Measurements from ENCODE around the gene NEK7. TPM values are rescaled to one million over a fixed set of nuclear protein-coding genes. Genes with fewer than 3 reads are reported as not detected.

Gene NEK7
- total and polyA plus RNA-seq, 2 experiments from 2014 or later, result 700 to 1,186 TPM

DNA sequence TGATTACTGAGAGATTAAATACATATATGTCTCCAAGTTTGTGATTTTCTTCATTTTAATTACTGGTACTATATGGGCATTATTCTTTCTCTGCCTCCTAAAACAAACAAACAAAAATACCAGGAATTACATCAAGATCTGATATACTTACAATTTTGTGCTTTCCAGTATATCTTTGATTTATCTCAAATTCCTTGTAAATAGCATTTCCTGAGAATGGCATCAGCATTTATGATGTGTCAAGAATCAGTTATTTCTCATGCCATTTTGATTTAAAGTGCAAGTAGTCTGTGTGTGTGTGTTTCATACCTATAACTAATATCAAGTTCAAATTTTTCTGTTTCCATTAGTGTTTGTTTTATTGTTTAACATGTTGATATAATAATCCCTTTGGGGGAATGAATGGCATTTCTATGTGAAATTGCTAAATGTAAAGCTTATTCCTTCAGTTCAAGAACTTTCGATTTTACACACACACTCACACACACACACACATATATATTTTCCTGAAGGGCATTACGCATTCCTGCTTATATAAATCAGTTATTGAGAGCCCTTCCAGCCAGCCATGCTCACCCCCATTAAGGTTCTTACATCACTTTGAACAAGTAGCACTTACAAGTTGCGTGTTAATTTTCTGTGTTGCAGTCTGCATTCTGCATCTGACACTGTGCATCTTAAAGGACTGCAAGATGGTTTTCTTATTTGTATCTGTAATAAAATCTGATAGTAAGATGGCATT is 102.7 kb downstream of the NEK7 start:
- Histone ChIP-seq H3K4me1 (ENCODE audit: insufficient read depth) (peaks cover 96% of the 10 kb centered on the region), H3K9me2 (ENCODE audit: insufficient read depth) (no peaks in the 10 kb centered on the region), H3K4me2 (ENCODE audit: unreplicated experiment) (peak overlapping the region; percentile 94), H2AFZ (no peak overlapping the region), H3K9me3 (ENCODE audit: low read depth) (no peaks in the 10 kb centered on the region), H3K36me3 (ENCODE audit: low read depth) (peaks cover 55% of the 10 kb centered on the region), H4K20me1 (ENCODE audit: insufficient read depth) (no peaks in the 10 kb centered on the region), H3K79me2 (ENCODE audit: insufficient read depth) (peaks cover 100% of the 10 kb centered on the region), H3F3A (ENCODE audit: insufficient read depth) (peaks cover 94% of the 10 kb centered on the region), H3K27ac (peak overlapping the region; percentile 85), H3K9ac (peak overlapping the region; percentile 67), H3K4me3 (peak overlapping the region; percentile 60), H3K27me3 (replicated peaks; ENCODE audit: insufficient read depth) (no peaks in the 10 kb centered on the region)
- TF ChIP-seq EZH2phosphoT487 (IDR thresholded peaks at IDR 0.05; ENCODE audit: insufficient read depth, low read depth) (no peak), EZH2 (IDR thresholded peaks at IDR 0.05; ENCODE audit: insufficient read depth, poor library complexity, severe bottlenecking) (no peak)
- whole genome bisulfite sequencing, 2 experiments (ENCODE audit: low coverage in 1 of 2, low lambda C conversion rate in 2 of 2, missing lambda C conversion rate in 2 of 2), result 81 to 85% methylated on average over 3 of the region's 3 CpGs
- in situ Hi-C loops (cut with MboI), result no loop called here
- peak; percentile 26 for DNase-seq

DNA sequence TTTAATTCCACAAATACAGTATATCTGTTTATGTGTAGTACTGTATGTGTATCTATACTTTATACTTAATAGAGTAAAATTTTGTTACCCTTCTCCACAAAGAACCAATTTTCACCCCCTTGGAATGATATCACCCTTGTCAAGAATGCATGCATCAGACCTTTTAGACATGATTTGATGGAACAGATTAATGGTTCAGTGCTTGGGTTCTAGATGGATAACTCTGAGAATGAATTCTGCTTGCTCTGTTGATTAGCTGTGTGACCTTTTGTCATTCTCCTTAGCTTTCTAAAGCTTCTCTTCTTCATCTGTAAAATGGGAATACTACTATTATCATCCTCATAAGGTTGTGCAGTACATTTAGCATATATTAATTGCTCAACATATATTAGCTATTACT is 105.1 kb downstream of the NEK7 start:
- in situ Hi-C loops (cut with MboI), result no loop called here
- TF ChIP-seq EZH2phosphoT487 (IDR thresholded peaks at IDR 0.05; ENCODE audit: insufficient read depth, low read depth), result no peak
- TF ChIP-seq EZH2 (IDR thresholded peaks at IDR 0.05; ENCODE audit: insufficient read depth, poor library complexity, severe bottlenecking), result no peak
- Histone ChIP-seq H3K36me3 (ENCODE audit: low read depth) (peaks cover 53% of the 10 kb centered on the region), H3K4me2 (ENCODE audit: unreplicated experiment) (no peak overlapping the region), H3K9me3 (ENCODE audit: low read depth) (no peaks in the 10 kb centered on the region), H3K9ac (no peak overlapping the region), H3K79me2 (ENCODE audit: insufficient read depth) (peaks cover 100% of the 10 kb centered on the region), H3K4me1 (ENCODE audit: insufficient read depth) (peaks cover 84% of the 10 kb centered on the region), H3F3A (ENCODE audit: insufficient read depth) (peaks cover 89% of the 10 kb centered on the region), H2AFZ (no peak overlapping the region), H3K27ac (peak overlapping the region; percentile 85; the same call in 1 of the 2 replicates), H3K9me2 (ENCODE audit: insufficient read depth) (no peaks in the 10 kb centered on the region), H3K27me3 (replicated peaks; ENCODE audit: insufficient read depth) (no peaks in the 10 kb centered on the region), H4K20me1 (ENCODE audit: insufficient read depth) (no peaks in the 10 kb centered on the region), H3K4me3 (no peak overlapping the region)
- no peak for DNase-seq

DNA sequence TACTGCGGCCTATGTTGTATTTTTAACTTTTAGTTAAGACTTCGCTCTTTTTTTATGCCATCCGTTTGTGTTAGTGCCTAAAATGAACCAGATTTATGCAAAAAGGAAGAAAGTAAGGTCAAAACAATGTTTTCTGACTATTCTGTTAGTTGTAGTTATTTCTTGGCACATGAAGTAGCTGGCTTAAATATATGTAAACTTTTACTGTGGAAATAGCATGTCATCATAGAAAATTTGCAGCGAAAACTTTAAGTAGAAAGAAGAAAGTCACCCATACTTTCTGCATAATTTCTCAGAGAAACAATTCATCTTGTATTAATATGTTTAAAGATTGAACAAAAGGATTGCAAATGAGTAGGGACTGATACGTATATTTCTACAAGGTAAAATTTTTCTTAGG is 106.4 kb downstream of the NEK7 start:
- H4K20me1 ChIP-seq (ENCODE audit: insufficient read depth), result no peaks in the 10 kb centered on the region
- H3K27ac ChIP-seq, result peak overlapping the region; percentile 85
- no peak overlapping the region for H3K9ac ChIP-seq
- no peak overlapping the region for H2AFZ ChIP-seq
- no peaks in the 10 kb centered on the region for H3K27me3 ChIP-seq (replicated peaks; ENCODE audit: insufficient read depth)
- WGBS, 2 experiments (ENCODE audit: low coverage in 1 of 2, low lambda C conversion rate in 2 of 2, missing lambda C conversion rate in 2 of 2), result 93% methylated on average over 5 of the region's 5 CpGs
- H3K4me1 ChIP-seq (ENCODE audit: insufficient read depth), result peaks cover 84% of the 10 kb centered on the region
- no peaks in the 10 kb centered on the region for H3K9me3 ChIP-seq (ENCODE audit: low read depth)
- H3K9me2 ChIP-seq (ENCODE audit: insufficient read depth), result no peaks in the 10 kb centered on the region
- peaks cover 53% of the 10 kb centered on the region for H3K36me3 ChIP-seq (ENCODE audit: low read depth)
- H3F3A ChIP-seq (ENCODE audit: insufficient read depth), result peaks cover 89% of the 10 kb centered on the region
- peaks cover 100% of the 10 kb centered on the region for H3K79me2 ChIP-seq (ENCODE audit: insufficient read depth)
- peak overlapping the region; percentile 1 for H3K4me2 ChIP-seq (ENCODE audit: unreplicated experiment)
- DNase-seq, result no peak
- H3K4me3 ChIP-seq, result no peak overlapping the region
- TF ChIP-seq EZH2phosphoT487 (IDR thresholded peaks at IDR 0.05; ENCODE audit: insufficient read depth, low read depth), result no peak
- TF ChIP-seq EZH2 (IDR thresholded peaks at IDR 0.05; ENCODE audit: insufficient read depth, poor library complexity, severe bottlenecking), result no peak
- in situ Hi-C loops (cut with MboI), result no loop called here

DNA sequence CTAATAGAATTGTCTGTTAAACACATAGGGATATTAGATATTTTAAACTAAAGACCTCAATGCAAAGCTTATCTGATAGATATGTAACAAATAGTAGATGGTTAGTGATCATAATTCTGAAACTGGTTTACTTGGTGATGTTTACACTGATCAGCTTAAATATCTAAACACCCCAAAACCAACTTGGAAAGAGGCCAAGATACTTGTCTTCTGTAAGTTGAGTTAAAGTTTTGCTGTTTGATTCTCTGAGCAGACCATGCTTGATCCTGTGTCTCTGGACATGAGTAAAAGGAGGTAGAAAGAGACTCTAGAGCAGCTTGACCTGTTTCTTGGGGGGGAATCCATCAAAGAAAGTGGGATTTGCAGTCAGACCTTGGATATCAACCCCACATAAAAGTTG is 107.5 kb downstream of the NEK7 start:
- Histone ChIP-seq H3K27me3 (replicated peaks; ENCODE audit: insufficient read depth) (no peaks in the 10 kb centered on the region), H4K20me1 (ENCODE audit: insufficient read depth) (no peaks in the 10 kb centered on the region), H3K9me2 (ENCODE audit: insufficient read depth) (no peaks in the 10 kb centered on the region), H3K36me3 (ENCODE audit: low read depth) (peaks cover 58% of the 10 kb centered on the region), H2AFZ (no peak overlapping the region), H3K79me2 (ENCODE audit: insufficient read depth) (peaks cover 100% of the 10 kb centered on the region), H3K4me1 (ENCODE audit: insufficient read depth) (peaks cover 85% of the 10 kb centered on the region), H3K4me2 (ENCODE audit: unreplicated experiment) (no peak overlapping the region), H3F3A (ENCODE audit: insufficient read depth) (peaks cover 90% of the 10 kb centered on the region), H3K27ac (no peak overlapping the region), H3K4me3 (no peak overlapping the region), H3K9me3 (ENCODE audit: low read depth) (no peaks in the 10 kb centered on the region), H3K9ac (no peak overlapping the region)
- TF ChIP-seq EZH2 (IDR thresholded peaks at IDR 0.05; ENCODE audit: insufficient read depth, poor library complexity, severe bottlenecking) (no peak), EZH2phosphoT487 (IDR thresholded peaks at IDR 0.05; ENCODE audit: insufficient read depth, low read depth) (no peak)
- DNase-seq, result no peak
- in situ Hi-C loops (cut with MboI), result no loop called here

Measured in GM23248 (cell line).